ENCODE results near the gene SYNPO2. TPM values are rescaled to one million over a fixed set of nuclear protein-coding genes. Genes with fewer than 3 reads are reported as not detected.

SYNPO2 gene
- total RNA-seq, 2 experiments from 2014 or later: 0.22 to 0.41 TPM

DNA sequence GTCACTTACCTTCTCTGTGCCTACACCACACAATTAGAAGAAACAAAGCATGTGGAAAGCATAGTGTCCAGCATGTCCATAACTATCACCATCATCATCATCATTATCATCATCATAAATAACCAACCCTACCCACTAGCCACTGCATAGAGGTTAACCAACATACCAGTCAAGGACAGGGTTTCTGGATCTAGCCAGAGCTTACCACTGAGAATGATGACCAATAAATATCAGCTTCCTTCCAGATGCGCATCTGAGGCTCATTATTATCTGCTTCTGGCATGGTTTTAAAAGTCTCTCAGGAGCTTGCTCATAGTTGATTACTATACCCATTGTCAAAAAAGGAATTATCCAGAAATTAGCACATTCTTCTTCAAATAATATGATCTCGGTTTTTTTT, 221.5 kb downstream of the SYNPO2 start:
- CTCF ChIA-PET: no interaction called here
- no peak for DNase-seq
- no peak overlapping the region for H3K27ac ChIP-seq (ENCODE audit: low read depth in 1 of 2, low read length in 2 of 2)
- no peak for TF ChIP-seq CTCF (IDR thresholded peaks at IDR 0.05)
- Mint-ChIP-seq H3K9me3 (no peaks in the 10 kb centered on the region), H3K4me3 (no peak overlapping the region), H3K4me1 (ENCODE audit: low read depth) (peaks cover 5% of the 10 kb centered on the region), H3K27ac (no peak overlapping the region), H3K27me3 (no peaks in the 10 kb centered on the region), H3K36me3 (ENCODE audit: low read depth) (no peaks in the 10 kb centered on the region)
- ATAC-seq (ENCODE audit: poor library complexity): no peak
- no peak overlapping the region for H3K4me3 ChIP-seq (ENCODE audit: low read length)
- no peaks in the 10 kb centered on the region for H3K36me3 ChIP-seq (ENCODE audit: insufficient read depth, low read length)
- intact Hi-C loops (cut with DNase I, micrococcal nuclease): no loop called here
- H3K9me3 ChIP-seq (ENCODE audit: control insufficient read depth in 1 of 2, insufficient read depth in 1 of 2, low read length in 2 of 2): peaks cover 0 to 3% of the 10 kb centered on the region in 2 experiments
- H3K27me3 ChIP-seq (ENCODE audit: control insufficient read depth in 1 of 2, insufficient read depth in 2 of 2, low read length in 2 of 2): no peaks in the 10 kb centered on the region
- POLR2A ChIA-PET: no interaction called here
- H3K4me1 ChIP-seq (ENCODE audit: insufficient read depth, low read length): no peaks in the 10 kb centered on the region

Other genes with a start within 250 kb of the SYNPO2 start
- gene METTL14, start 203.5 kb upstream of the SYNPO2 start, total RNA-seq: 10 to 100 TPM; 45.1 to 46.5 TPM
- gene SEC24D, start 52.7 kb upstream of the SYNPO2 start, total RNA-seq: 10 to 100 TPM; 13.9 to 14.8 TPM
- gene MYOZ2, start 247.0 kb downstream of the SYNPO2 start, total RNA-seq: not detected